ENCODE measurements around the gene SEMA6B.

GRCh38 chr19:4500841-4501591 lies 58.5 kb downstream of the SEMA6B start:
- TF ChIP-seq EZH2 (IDR thresholded peaks at IDR 0.05; ENCODE audit: low read length) (no peak), CTCF (optimal IDR thresholded peaks at IDR 0.05 in 1 of 3, IDR thresholded peaks at IDR 0.05 in 1 of 3, conservative IDR thresholded peaks at IDR 0.05 in 1 of 3; ENCODE audit: extremely low read depth in 1 of 3, insufficient read depth in 2 of 3, low read length in 3 of 3) (no peak)

Measured in keratinocyte (primary cell).